ENCODE data around the gene MYO9B. TPM values are rescaled to one million over a fixed set of nuclear protein-coding genes. Genes with fewer than 3 reads are reported as not detected.

The MYO9B gene
- total RNA-seq, 3 donors from 2014 or later (not counting 1 experiment from before 2014, with no cell fraction given), result 321 to 378 (median 365) TPM

- Mint-ChIP-seq H3K27ac (peak overlapping the region in 1 of 2 donors; percentile 24), H3K27me3 (ENCODE audit: low read depth in 2 of 2) (no peaks in the 10 kb centered on the region), H3K4me3 (no peak overlapping the region), H3K9me3 (no peaks in the 10 kb centered on the region), H3K4me1 (peaks cover 8 to 16% of the 10 kb centered on the region in 2 donors), H3K36me3 (no peaks in the 10 kb centered on the region)
- DNase-seq (no peak), ATAC-seq (no peak)
- intact Hi-C loops (cut with micrococcal nuclease), result no loop called here
- peaks cover 54% of the 10 kb centered on the region for H3K36me3 ChIP-seq (ENCODE audit: control insufficient read depth, insufficient read depth, low read length)
- no peaks in the 10 kb centered on the region for H3K27me3 ChIP-seq (ENCODE audit: control insufficient read depth, insufficient read depth, low read length)
- 96% methylated on average over 13 of the region's 14 CpGs for WGBS (ENCODE audit: insufficient coverage)
- no peaks in the 10 kb centered on the region for H3K9me3 ChIP-seq (ENCODE audit: control insufficient read depth, insufficient read depth, low read length)
- peaks cover 11% of the 10 kb centered on the region for H3K4me1 ChIP-seq (ENCODE audit: control insufficient read depth, insufficient read depth, low read length)
- no peak for TF ChIP-seq CTCF (IDR thresholded peaks at IDR 0.05)
- no peak overlapping the region for H3K4me3 ChIP-seq (ENCODE audit: low read length)
- no peak overlapping the region for H3K27ac ChIP-seq (ENCODE audit: low read length)
Measured at GRCh38 chr19:17210296-17210695, 134.7 kb downstream of the MYO9B start.

GRCh38 chr19:17211547-17212446 lies 136.2 kb downstream of the MYO9B start:
- ATAC-seq, result no peak
- 96% methylated on average over 58 of the region's 58 CpGs for WGBS (ENCODE audit: insufficient coverage)
- intact Hi-C loops (cut with micrococcal nuclease), result no loop called here

GRCh38 chr19:17213334-17213733 lies 137.8 kb downstream of the MYO9B start:
- H3K4me3 Mint-ChIP-seq, result no peak overlapping the region
- H3K4me3 ChIP-seq (ENCODE audit: low read length), result no peak overlapping the region
- intact Hi-C loops (cut with micrococcal nuclease), result no loop called here
- H3K27me3 Mint-ChIP-seq (ENCODE audit: low read depth in 2 of 2), result no peaks in the 10 kb centered on the region
- no peak overlapping the region for H3K27ac ChIP-seq (ENCODE audit: low read length)
- H3K27me3 ChIP-seq (ENCODE audit: control insufficient read depth, insufficient read depth, low read length), result no peaks in the 10 kb centered on the region
- H3K36me3 ChIP-seq (ENCODE audit: control insufficient read depth, insufficient read depth, low read length), result peaks cover 46% of the 10 kb centered on the region
- no peak for DNase-seq
- WGBS (ENCODE audit: insufficient coverage), result 95% methylated on average over 5 of the region's 5 CpGs
- no peak for ATAC-seq
- H3K4me1 ChIP-seq (ENCODE audit: control insufficient read depth, insufficient read depth, low read length), result peaks cover 20% of the 10 kb centered on the region
- TF ChIP-seq CTCF (IDR thresholded peaks at IDR 0.05), result no peak
- H3K36me3 Mint-ChIP-seq, result no peaks in the 10 kb centered on the region
- H3K9me3 ChIP-seq (ENCODE audit: control insufficient read depth, insufficient read depth, low read length), result no peaks in the 10 kb centered on the region
- peaks cover 8 to 22% of the 10 kb centered on the region in 2 donors for H3K4me1 Mint-ChIP-seq
- no peak overlapping the region for H3K27ac Mint-ChIP-seq
- H3K9me3 Mint-ChIP-seq, result no peaks in the 10 kb centered on the region

More at GRCh38 chr19:17211547-17212446, 136.2 kb downstream of the MYO9B start:
- Mint-ChIP-seq H3K27ac (no peak overlapping the region), H3K27me3 (ENCODE audit: low read depth in 2 of 2) (no peaks in the 10 kb centered on the region), H3K4me3 (no peak overlapping the region), H3K4me1 (peaks cover 8 to 22% of the 10 kb centered on the region in 2 donors), H3K36me3 (no peaks in the 10 kb centered on the region), H3K9me3 (no peaks in the 10 kb centered on the region)
- no peaks in the 10 kb centered on the region for H3K9me3 ChIP-seq (ENCODE audit: control insufficient read depth, insufficient read depth, low read length)
- peaks cover 20% of the 10 kb centered on the region for H3K4me1 ChIP-seq (ENCODE audit: control insufficient read depth, insufficient read depth, low read length)
- no peak overlapping the region for H3K4me3 ChIP-seq (ENCODE audit: low read length)
- H3K27me3 ChIP-seq (ENCODE audit: control insufficient read depth, insufficient read depth, low read length), result no peaks in the 10 kb centered on the region
- no peak overlapping the region for H3K27ac ChIP-seq (ENCODE audit: low read length)
- no peak for TF ChIP-seq CTCF (IDR thresholded peaks at IDR 0.05)
- H3K36me3 ChIP-seq (ENCODE audit: control insufficient read depth, insufficient read depth, low read length), result peaks cover 45% of the 10 kb centered on the region
- no peak for DNase-seq
